ENCODE measurements around the gene NAV1.

DNA sequence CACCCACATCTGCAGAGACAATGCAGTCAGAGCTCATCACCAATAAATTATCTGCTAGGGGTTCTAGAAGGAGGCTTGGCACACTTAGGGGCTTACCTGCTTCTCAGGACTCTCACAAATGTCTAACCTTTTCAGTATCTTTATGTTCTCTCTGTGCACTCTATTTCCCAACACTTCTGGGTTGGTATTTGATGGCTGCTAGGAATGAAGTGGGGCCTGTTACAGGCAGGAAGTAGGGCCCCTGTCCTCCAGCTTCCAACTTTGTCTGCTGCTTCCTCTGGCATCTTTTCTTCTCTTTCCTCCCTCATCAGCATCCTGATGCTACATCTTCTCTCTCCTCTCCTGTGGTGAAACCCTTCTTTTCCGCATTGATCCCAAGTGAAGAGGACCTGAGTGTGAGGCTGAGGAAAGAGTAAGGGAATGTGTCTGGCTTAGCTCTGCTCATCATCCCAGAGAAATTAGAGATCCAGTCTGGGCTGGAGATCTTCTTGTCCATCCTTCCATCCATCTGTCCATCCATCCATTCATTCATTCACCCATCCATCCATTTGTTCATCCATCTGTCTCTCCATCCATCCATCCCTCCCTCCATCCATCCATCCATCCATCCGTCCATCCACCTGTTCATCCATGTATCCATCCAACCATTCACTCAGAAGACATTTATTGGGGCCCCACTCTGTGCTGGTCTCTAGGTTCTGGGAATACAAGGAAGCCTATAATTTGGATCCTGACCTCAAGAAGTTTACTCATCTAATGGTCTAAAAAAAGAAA is 29.1 kb upstream of the NAV1 start:
- TF ChIP-seq, protein P1, sequence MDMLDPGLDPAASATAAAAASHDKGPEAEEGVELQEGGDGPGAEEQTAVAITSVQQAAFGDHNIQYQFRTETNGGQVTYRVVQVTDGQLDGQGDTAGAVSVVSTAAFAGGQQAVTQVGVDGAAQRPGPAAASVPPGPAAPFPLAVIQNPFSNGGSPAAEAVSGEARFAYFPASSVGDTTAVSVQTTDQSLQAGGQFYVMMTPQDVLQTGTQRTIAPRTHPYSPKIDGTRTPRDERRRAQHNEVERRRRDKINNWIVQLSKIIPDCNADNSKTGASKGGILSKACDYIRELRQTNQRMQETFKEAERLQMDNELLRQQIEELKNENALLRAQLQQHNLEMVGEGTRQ (IDR thresholded peaks at IDR 0.05): no peak
- TF ChIP-seq POLR2A (IDR thresholded peaks at IDR 0.05; ENCODE audit: low read length) (no peak), MAFK (IDR thresholded peaks at IDR 0.05; ENCODE audit: partially characterized antibody) (no peak), SMC3 (IDR thresholded peaks at IDR 0.05) (no peak), CHD4 (IDR thresholded peaks at IDR 0.05; ENCODE audit: borderline replicate concordance) (no peak)
